Measurements from ENCODE around the gene LRP2.
A peak's percentile ranks its signal among the peaks of the same experiment; 100 is the strongest.

Gene LRP2

GRCh38 chr2:169182573-169182972, 179.8 kb downstream of the LRP2 start:
- Histone ChIP-seq H3K9me3 (ENCODE audit: control insufficient read depth, insufficient read depth, low read depth, low read length) (no peaks in the 10 kb centered on the region), H3K4me3 (ENCODE audit: low read depth, low read length) (no peak overlapping the region), H3K4me1 (ENCODE audit: control insufficient read depth, insufficient read depth, low read length) (no peaks in the 10 kb centered on the region), H3K27ac (ENCODE audit: extremely low read depth, low read depth, low read length) (no peak overlapping the region), H3K36me3 (ENCODE audit: control insufficient read depth in 2 of 2, insufficient read depth in 1 of 2, low read length in 2 of 2) (peaks cover 0 to 36% of the 10 kb centered on the region in 2 experiments; a peak in 1 of 3 replicates)
- CTCF ChIA-PET, result no interaction called here
- POLR2A ChIA-PET, result no interaction called here
- TF ChIP-seq RBAK (tag by site-specific recombination; IDR thresholded peaks at IDR 0.05) (no peak), FEZF1 (tag by site-specific recombination; IDR thresholded peaks at IDR 0.05) (no peak), ZNF701 (tag by site-specific recombination; IDR thresholded peaks at IDR 0.05) (no peak), MYNN (tag by site-specific recombination; IDR thresholded peaks at IDR 0.05; ENCODE audit: borderline replicate concordance) (no peak), ZNF16 (tag by site-specific recombination; IDR thresholded peaks at IDR 0.05; ENCODE audit: low read depth) (no peak), GLIS1 (tag by site-specific recombination; IDR thresholded peaks at IDR 0.05) (no peak), ZNF184 (tag by site-specific recombination; IDR thresholded peaks at IDR 0.05) (no peak), HOXD13 (CRISPR knock-in tag; IDR thresholded peaks at IDR 0.05; ENCODE audit: borderline replicate concordance) (no peak), ZNF221 (tag by site-specific recombination; IDR thresholded peaks at IDR 0.05; ENCODE audit: borderline replicate concordance) (no peak), ZFP69B (tag by site-specific recombination; IDR thresholded peaks at IDR 0.05) (no peak), ELK4 (IDR thresholded peaks at IDR 0.05; ENCODE audit: borderline replicate concordance, low read depth, low read length) (no peak), ZNF670 (tag by site-specific recombination; IDR thresholded peaks at IDR 0.05; ENCODE audit: low read depth) (no peak)
- TF ChIP-seq, protein P1, sequence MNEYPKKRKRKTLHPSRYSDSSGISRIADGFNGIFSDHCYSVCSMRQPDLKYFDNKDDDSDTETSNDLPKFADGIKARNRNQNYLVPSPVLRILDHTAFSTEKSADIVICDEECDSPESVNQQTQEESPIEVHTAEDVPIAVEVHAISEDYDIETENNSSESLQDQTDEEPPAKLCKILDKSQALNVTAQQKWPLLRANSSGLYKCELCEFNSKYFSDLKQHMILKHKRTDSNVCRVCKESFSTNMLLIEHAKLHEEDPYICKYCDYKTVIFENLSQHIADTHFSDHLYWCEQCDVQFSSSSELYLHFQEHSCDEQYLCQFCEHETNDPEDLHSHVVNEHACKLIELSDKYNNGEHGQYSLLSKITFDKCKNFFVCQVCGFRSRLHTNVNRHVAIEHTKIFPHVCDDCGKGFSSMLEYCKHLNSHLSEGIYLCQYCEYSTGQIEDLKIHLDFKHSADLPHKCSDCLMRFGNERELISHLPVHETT (tag by site-specific recombination; IDR thresholded peaks at IDR 0.05), result no peak
- TF ChIP-seq, protein P2, sequence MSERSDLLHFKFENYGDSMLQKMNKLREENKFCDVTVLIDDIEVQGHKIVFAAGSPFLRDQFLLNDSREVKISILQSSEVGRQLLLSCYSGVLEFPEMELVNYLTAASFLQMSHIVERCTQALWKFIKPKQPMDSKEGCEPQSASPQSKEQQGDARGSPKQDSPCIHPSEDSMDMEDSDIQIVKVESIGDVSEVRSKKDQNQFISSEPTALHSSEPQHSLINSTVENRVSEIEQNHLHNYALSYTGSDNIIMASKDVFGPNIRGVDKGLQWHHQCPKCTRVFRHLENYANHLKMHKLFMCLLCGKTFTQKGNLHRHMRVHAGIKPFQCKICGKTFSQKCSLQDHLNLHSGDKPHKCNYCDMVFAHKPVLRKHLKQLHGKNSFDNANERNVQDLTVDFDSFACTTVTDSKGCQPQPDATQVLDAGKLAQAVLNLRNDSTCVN (tag by site-specific recombination; optimal IDR thresholded peaks at IDR 0.05), result no peak
- TF ChIP-seq, protein P3, sequence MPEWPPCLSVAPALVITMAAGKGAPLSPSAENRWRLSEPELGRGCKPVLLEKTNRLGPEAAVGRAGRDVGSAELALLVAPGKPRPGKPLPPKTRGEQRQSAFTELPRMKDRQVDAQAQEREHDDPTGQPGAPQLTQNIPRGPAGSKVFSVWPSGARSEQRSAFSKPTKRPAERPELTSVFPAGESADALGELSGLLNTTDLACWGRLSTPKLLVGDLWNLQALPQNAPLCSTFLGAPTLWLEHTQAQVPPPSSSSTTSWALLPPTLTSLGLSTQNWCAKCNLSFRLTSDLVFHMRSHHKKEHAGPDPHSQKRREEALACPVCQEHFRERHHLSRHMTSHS (tag by site-specific recombination; IDR thresholded peaks at IDR 0.05), result no peak

GRCh38 chr2:169178804-169179390, 183.4 kb downstream of the LRP2 start:
- Histone ChIP-seq H3K4me1 (ENCODE audit: control insufficient read depth, insufficient read depth, low read length) (no peaks in the 10 kb centered on the region), H3K27ac (ENCODE audit: extremely low read depth, low read depth, low read length) (no peak overlapping the region), H3K9me3 (ENCODE audit: control insufficient read depth, insufficient read depth, low read depth, low read length) (no peaks in the 10 kb centered on the region), H3K4me3 (ENCODE audit: low read depth, low read length) (no peak overlapping the region), H3K36me3 (ENCODE audit: control insufficient read depth in 2 of 2, insufficient read depth in 1 of 2, low read length in 2 of 2) (peaks cover 0 to 34% of the 10 kb centered on the region in 2 experiments; a peak in 1 of 3 replicates)
- ChIA-PET CTCF (interaction anchor here (0.6 to 1.2 kb wide), 3 partner anchors 36 to 1638 kb away, joined by 3 to 4 read pairs (median 4); partner anchors contain the start of gene GAD1), POLR2A (no interaction called here)
- TF ChIP-seq ZXDB (tag by site-specific recombination; IDR thresholded peaks at IDR 0.05) (no peak), ZNF211 (tag by site-specific recombination; IDR thresholded peaks at IDR 0.05; ENCODE audit: low read depth) (no peak), ZNF623 (tag by site-specific recombination; IDR thresholded peaks at IDR 0.05) (peak; percentile 56), ZNF10 (tag by site-specific recombination; IDR thresholded peaks at IDR 0.05) (no peak), MYNN (tag by site-specific recombination; IDR thresholded peaks at IDR 0.05; ENCODE audit: borderline replicate concordance) (no peak), ZNF19 (tag by site-specific recombination; IDR thresholded peaks at IDR 0.05; ENCODE audit: low read depth) (no peak), ZNF654 (tag by site-specific recombination; IDR thresholded peaks at IDR 0.05; ENCODE audit: low read depth) (peak; percentile 34), ZNF175 (tag by site-specific recombination; IDR thresholded peaks at IDR 0.05) (no peak), ZNF610 (tag by site-specific recombination; IDR thresholded peaks at IDR 0.05; ENCODE audit: borderline replicate concordance) (no peak), ZNF501 (tag by site-specific recombination; IDR thresholded peaks at IDR 0.05) (no peak)
- TF ChIP-seq, protein P4, sequence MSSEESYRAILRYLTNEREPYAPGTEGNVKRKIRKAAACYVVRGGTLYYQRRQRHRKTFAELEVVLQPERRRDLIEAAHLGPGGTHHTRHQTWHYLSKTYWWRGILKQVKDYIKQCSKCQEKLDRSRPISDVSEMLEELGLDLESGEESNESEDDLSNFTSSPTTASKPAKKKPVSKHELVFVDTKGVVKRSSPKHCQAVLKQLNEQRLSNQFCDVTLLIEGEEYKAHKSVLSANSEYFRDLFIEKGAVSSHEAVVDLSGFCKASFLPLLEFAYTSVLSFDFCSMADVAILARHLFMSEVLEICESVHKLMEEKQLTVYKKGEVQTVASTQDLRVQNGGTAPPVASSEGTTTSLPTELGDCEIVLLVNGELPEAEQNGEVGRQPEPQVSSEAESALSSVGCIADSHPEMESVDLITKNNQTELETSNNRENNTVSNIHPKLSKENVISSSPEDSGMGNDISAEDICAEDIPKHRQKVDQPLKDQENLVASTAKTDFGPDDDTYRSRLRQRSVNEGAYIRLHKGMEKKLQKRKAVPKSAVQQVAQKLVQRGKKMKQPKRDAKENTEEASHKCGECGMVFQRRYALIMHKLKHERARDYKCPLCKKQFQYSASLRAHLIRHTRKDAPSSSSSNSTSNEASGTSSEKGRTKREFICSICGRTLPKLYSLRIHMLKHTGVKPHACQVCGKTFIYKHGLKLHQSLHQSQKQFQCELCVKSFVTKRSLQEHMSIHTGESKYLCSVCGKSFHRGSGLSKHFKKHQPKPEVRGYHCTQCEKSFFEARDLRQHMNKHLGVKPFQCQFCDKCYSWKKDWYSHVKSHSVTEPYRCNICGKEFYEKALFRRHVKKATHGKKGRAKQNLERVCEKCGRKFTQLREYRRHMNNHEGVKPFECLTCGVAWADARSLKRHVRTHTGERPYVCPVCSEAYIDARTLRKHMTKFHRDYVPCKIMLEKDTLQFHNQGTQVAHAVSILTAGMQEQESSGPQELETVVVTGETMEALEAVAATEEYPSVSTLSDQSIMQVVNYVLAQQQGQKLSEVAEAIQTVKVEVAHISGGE (tag by site-specific recombination; conservative IDR thresholded peaks at IDR 0.05; ENCODE audit: low read depth), result peak; percentile 62
- TF ChIP-seq, protein P2 (tag by site-specific recombination; optimal IDR thresholded peaks at IDR 0.05), result no peak

Data from HEK293 (cell line).